ENCODE results near the gene EMILIN1. TPM values are rescaled to one million over a fixed set of nuclear protein-coding genes. Genes with fewer than 3 reads are reported as not detected.

EMILIN1 gene
- total RNA-seq, 2 donors from 2014 or later, result 1.9 to 2.1 TPM

DNA sequence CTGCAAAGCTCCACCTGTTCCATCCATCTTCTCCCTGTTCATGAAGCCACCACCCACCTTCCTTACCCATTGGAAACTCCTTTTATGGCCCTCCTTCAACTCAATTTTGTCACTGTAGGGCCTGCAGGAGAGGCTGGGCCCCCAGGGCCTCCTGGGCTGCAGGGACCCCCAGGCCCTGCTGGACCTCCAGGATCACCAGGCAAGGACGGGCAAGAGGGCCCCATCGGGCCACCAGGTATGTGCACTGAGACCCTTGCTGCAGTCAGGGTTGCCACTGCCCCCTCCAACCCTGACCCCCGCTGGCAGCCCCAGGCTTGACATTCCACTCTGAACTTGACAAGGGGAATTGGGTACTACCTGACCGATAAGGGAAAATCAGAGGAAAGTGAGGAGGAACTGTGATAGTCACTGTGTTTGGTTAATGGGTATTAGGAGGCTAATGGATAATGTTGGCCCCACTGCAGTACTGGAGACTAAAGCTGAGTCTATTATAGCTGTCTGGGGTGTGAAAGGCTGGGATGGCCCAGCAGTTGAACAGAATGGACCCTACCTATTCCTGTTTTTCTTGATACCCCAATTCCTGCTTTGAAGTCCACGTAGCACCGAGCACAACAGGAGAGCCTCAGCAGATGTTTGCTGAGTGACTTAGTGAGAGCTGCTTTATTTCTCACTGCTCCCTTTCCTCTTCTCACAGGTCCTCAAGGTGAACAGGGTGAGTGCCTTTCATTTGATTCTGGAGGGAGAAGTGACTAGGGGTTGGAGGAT is 6.1 kb downstream of the EMILIN1 start:
- Mint-ChIP-seq H3K4me1 (peaks cover 9% of the 10 kb centered on the region), H3K27ac (no peak overlapping the region), H3K27me3 (ENCODE audit: insufficient read depth) (peaks cover 26% of the 10 kb centered on the region), H3K36me3 (ENCODE audit: low read depth) (no peaks in the 10 kb centered on the region), H3K4me3 (no peak overlapping the region), H3K9me3 (no peaks in the 10 kb centered on the region)
- no peak overlapping the region for H3K27ac ChIP-seq (ENCODE audit: low read depth, low read length)
- H3K27me3 ChIP-seq (ENCODE audit: control insufficient read depth, insufficient read depth, low read length, poor library complexity, severe bottlenecking), result peaks cover 26% of the 10 kb centered on the region
- DNase-seq, result no peak
- no peak overlapping the region for H3K9ac ChIP-seq (ENCODE audit: extremely low read depth, low read length, poor library complexity, severe bottlenecking)
- TF ChIP-seq CTCF (conservative IDR thresholded peaks at IDR 0.05), result no peak
- no peaks in the 10 kb centered on the region for H3K9me3 ChIP-seq (ENCODE audit: control insufficient read depth, low read length)
- no peak overlapping the region for H3K4me3 ChIP-seq (ENCODE audit: low read length)
- WGBS, 2 experiments (ENCODE audit: insufficient coverage in 1 of 2, insufficient read length in 1 of 2), result 76 to 89% methylated on average over 5 to 6 of the region's 6 CpGs
- no peaks in the 10 kb centered on the region for H3K4me1 ChIP-seq (ENCODE audit: control insufficient read depth, insufficient read depth, low read length)
- no peaks in the 10 kb centered on the region for H3K36me3 ChIP-seq (ENCODE audit: control insufficient read depth, insufficient read depth, low read length)

DNA sequence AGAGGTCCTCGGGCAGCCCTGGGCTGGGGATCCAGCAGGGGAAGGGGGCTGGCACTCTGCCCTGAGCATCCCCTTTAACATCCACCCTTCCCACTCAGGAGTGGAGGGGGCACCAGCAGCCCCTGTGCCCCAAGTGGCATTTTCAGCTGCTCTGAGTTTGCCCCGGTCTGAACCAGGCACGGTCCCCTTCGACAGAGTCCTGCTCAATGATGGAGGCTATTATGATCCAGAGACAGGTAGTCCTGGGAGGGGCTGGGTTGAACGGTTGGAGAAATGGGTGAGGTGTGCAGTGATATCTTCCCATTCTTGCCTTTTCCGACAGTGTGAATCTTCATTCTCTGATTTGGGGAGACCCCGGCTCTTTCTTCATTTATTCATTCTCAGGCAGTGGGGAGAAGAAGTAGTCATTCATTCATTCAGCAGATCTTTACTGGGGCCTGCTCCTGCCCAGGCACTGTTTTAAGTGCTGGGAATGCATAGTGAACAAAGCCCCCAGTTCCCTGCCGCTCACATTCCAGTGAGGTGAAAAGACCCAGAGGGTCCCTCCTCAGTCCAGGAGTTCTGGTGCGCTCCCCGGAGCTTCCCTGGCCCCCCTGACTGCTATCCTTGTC is 6.8 kb downstream of the EMILIN1 start:
- DNase-seq, result no peak
- peak overlapping the region; percentile 58 for H3K4me3 Mint-ChIP-seq
- WGBS, 2 experiments (ENCODE audit: insufficient coverage in 1 of 2, insufficient read length in 1 of 2), result 47 to 65% methylated on average over 3 to 9 of the region's 10 CpGs
- Histone ChIP-seq H3K9ac (ENCODE audit: extremely low read depth, low read length, poor library complexity, severe bottlenecking) (no peak overlapping the region), H3K36me3 (ENCODE audit: control insufficient read depth, insufficient read depth, low read length) (no peaks in the 10 kb centered on the region), H3K4me3 (ENCODE audit: low read length) (peak overlapping the region; percentile 81), H3K9me3 (ENCODE audit: control insufficient read depth, low read length) (no peaks in the 10 kb centered on the region), H3K27ac (ENCODE audit: low read depth, low read length) (no peak overlapping the region), H3K27me3 (ENCODE audit: control insufficient read depth, insufficient read depth, low read length, poor library complexity, severe bottlenecking) (peaks cover 26% of the 10 kb centered on the region), H3K4me1 (ENCODE audit: control insufficient read depth, insufficient read depth, low read length) (no peaks in the 10 kb centered on the region)
- TF ChIP-seq CTCF (conservative IDR thresholded peaks at IDR 0.05), result no peak
- H3K27ac Mint-ChIP-seq, result no peak overlapping the region
- H3K36me3 Mint-ChIP-seq (ENCODE audit: low read depth), result no peaks in the 10 kb centered on the region
- H3K27me3 Mint-ChIP-seq (ENCODE audit: insufficient read depth), result peaks cover 28% of the 10 kb centered on the region
- peaks cover 9% of the 10 kb centered on the region for H3K4me1 Mint-ChIP-seq
- no peaks in the 10 kb centered on the region for H3K9me3 Mint-ChIP-seq

GRCh38 chr2:27085673-27086089 is 7.3 kb downstream of the EMILIN1 start:
- peak; percentile 85 for DNase-seq
- peaks cover 9% of the 10 kb centered on the region for H3K4me1 Mint-ChIP-seq
- peak overlapping the region; percentile 58 for H3K4me3 Mint-ChIP-seq
- no peaks in the 10 kb centered on the region for H3K36me3 Mint-ChIP-seq (ENCODE audit: low read depth)
- Histone ChIP-seq H3K4me3 (ENCODE audit: low read length) (peak overlapping the region; percentile 81), H3K27ac (ENCODE audit: low read depth, low read length) (no peak overlapping the region), H3K9ac (ENCODE audit: extremely low read depth, low read length, poor library complexity, severe bottlenecking) (peak overlapping the region; percentile 66), H3K9me3 (ENCODE audit: control insufficient read depth, low read length) (no peaks in the 10 kb centered on the region), H3K4me1 (ENCODE audit: control insufficient read depth, insufficient read depth, low read length) (no peaks in the 10 kb centered on the region), H3K27me3 (ENCODE audit: control insufficient read depth, insufficient read depth, low read length, poor library complexity, severe bottlenecking) (peaks cover 26% of the 10 kb centered on the region), H3K36me3 (ENCODE audit: control insufficient read depth, insufficient read depth, low read length) (no peaks in the 10 kb centered on the region)
- peak; percentile 47 for TF ChIP-seq CTCF (conservative IDR thresholded peaks at IDR 0.05)
- 4 to 5% methylated on average over 18 to 38 of the region's 38 CpGs for WGBS, 2 experiments (ENCODE audit: insufficient coverage in 1 of 2, insufficient read length in 1 of 2)
- H3K27ac Mint-ChIP-seq, result no peak overlapping the region
- H3K27me3 Mint-ChIP-seq (ENCODE audit: insufficient read depth), result peaks cover 28% of the 10 kb centered on the region
- no peaks in the 10 kb centered on the region for H3K9me3 Mint-ChIP-seq

Data from endodermal cell (in vitro differentiated cells).